ENCODE results near the gene TUBGCP4.
A peak's percentile ranks its signal among the peaks of the same experiment; 100 is the strongest.

The TUBGCP4 gene

GRCh38 chr15:43404130-43404529, 33.2 kb downstream of the TUBGCP4 start:
- DNase-seq (ENCODE audit: low read depth, low spot score) = no peak

DNA sequence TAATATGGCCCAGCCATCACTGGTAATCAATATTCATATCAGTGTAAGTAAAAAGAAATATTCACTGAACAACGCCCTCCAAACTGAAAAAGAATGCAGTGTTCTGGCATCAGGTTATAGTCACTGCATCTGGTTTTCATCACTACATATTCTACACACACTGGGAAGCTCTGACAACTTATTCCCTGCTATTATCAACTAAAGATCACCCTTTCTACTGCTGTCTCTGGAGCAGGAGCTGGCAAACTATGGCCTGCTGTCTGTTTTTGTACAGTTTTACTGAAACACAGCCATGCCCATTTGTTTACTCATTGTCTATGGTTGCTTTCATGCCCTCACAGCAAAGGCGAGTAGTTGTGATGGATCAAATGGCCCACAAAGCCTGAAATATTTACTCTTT, 35.3 kb downstream of the TUBGCP4 start:
- DNase-seq (ENCODE audit: low read depth, low spot score) = no peak

- no peak for DNase-seq (ENCODE audit: low read depth, low spot score)
Measured at GRCh38 chr15:43406808-43407207, 35.9 kb downstream of the TUBGCP4 start.

- no peak for DNase-seq (ENCODE audit: low read depth, low spot score)
Measured at GRCh38 chr15:43408789-43409188, 37.9 kb downstream of the TUBGCP4 start.

DNA sequence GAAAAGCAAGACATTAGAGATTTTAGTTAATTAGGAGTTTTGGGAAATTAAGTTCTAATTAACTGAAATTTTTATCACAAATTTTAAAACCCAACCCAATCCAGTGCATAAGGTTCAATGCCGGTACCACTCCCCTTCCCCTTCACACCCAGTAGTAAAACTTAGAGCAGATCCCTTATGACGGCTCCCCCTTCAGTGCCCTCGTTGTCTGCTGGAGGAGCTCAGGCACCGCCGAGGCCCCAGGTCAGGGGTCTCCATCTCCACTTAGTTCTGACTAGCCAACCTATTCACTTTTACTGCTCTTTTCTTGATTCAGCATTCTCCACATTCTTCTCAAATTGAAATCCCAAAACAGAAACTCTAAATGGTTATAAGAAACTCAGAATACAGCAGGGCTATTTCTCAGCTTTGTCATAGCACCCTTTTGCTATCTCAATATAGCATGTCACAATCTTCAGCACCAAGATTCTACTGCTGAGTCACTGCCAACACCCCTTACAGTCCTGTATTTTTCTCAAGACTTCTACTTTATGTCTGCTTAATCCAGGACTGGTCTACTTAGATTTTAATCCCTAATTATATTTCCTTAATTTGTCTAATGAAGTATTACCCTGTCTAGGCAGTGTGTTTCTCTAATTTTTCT, 39.8 kb downstream of the TUBGCP4 start:
- DNase-seq (ENCODE audit: low read depth, low spot score) = no peak

DNA sequence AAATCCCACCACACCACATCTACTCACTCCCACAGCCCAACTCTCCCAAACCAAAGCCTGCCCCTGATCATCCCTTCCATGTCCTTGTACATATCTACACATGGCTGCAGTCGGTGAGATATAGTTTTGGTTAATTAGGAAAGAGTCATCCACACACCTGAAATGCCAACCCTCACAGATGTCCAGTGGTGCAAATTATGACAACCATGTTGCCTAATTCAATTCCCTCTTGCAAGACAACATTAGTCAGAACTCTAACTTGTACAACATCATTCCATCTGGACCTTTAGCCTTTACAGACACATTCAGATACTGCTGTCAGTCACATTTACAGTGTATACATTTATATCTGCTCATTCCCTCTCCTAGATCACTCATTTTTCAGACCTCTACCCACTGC, 41.2 kb downstream of the TUBGCP4 start:
- no peak for DNase-seq (ENCODE audit: low read depth, low spot score)

GRCh38 chr15:43414196-43414595, 43.3 kb downstream of the TUBGCP4 start:
- no peak for DNase-seq (ENCODE audit: low read depth, low spot score)

- no peak for DNase-seq (ENCODE audit: low read depth, low spot score)
Measured at GRCh38 chr15:43420435-43420834, 49.5 kb downstream of the TUBGCP4 start.

GRCh38 chr15:43420876-43421275, 50.0 kb downstream of the TUBGCP4 start:
- DNase-seq (ENCODE audit: low read depth, low spot score) = no peak

DNA sequence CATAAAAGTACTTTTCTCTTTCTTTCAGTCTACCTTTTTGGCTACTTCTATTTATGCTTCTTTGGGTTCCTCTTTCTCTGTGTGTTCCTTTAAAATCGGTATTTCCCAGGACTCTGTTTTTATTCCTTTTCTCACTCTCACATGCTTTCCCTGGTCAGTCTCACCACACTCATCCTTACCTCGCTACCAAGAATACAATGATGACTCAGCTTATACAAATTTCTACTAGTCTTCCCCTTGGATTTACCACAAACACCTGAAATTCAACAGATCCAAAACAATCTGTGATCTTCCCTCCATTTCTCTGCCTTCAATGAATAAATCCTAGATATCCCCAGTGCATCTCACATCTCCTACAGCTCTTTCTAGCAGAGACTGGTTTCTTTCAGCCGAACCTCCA, 52.9 kb downstream of the TUBGCP4 start:
- no peak for DNase-seq (ENCODE audit: low read depth, low spot score)

DNA sequence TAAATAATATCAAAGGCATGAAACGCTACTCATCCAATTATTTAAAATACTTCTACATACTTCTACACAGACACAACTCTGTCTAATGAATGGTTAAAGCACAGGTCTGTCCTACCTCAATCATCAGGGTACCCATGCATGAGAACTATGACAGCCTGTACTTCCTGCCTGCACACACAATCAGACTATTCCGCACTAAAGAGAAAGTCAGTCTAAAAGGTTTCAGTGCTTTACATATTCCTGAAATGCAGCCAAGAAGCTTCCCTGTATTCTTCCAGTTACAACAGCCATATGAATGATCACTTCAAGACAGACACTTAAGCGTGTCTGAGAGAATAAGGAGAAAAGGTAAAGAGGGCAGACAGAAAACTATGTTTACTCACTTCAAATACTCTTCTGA, 58.8 kb downstream of the TUBGCP4 start:
- no peak for DNase-seq (ENCODE audit: low read depth, low spot score)

DNA sequence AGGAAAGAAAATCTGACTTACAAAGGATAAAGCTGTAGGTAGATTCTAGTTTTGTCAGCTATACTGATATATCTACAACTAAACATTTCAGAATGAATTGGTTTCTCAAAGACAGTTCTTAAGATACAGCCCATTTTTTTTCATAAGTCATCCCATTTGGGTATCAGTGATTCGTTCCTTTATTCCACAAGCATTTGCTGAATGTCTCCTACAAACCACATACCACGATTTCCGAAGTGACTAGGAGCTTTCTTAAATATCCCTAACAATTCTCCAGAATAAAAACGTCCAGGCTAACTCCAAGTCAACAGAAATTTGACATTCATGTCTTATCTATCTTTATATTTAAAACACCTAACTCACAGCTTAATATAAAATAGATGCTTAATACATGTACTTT, 62.3 kb downstream of the TUBGCP4 start:
- no peak for DNase-seq (ENCODE audit: low read depth, low spot score)

DNA sequence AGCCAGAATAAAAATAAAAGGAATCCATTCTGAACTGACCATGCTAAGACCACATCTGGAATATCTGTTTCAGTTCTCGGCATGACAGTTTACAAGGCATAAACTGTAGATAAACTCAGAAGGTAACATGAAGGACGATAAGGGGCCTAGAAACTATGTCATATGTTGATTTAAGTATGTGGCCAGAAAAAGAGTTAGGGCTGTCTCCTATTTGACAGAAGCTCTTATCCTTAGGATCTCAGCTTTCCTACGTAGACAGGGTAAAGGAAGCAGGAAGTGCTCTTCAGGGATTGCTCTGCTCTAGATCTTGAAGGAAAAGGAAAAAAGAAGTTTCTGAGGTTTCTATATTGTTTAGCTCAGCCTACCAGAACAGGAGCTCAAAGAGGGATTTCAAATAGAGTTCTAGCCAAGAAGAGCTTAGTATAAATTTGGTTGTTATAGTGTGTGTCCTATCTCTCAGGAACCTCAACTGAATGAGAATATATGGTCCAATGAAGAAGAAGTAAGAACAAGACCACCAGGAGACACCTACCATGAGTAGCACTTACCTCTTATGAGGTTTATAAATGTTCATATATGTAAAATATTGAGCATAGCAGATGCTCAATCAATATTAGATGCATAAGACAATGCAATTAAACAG, 62.9 kb downstream of the TUBGCP4 start:
- no peak for DNase-seq (ENCODE audit: low read depth, low spot score)

DNA sequence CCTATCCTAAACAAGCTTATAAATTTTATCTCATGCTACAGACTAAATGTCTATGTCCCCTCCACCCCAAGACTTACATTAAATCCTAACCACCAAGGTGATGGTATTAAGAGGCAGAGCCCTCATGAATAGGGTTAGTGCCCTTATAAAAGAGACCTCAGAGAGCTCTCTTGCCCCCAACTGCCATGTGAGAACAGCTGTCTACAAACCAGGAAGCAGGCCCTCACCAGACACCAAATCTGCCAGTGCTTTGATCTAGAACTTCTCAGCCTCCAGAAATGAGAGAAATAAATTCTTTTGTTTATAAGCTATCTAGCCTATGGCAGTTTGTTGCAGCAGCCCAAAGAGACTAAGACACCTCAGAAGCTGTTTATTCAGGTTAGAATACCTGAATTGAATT, 63.5 kb downstream of the TUBGCP4 start:
- no peak for DNase-seq (ENCODE audit: low read depth, low spot score)

DNA sequence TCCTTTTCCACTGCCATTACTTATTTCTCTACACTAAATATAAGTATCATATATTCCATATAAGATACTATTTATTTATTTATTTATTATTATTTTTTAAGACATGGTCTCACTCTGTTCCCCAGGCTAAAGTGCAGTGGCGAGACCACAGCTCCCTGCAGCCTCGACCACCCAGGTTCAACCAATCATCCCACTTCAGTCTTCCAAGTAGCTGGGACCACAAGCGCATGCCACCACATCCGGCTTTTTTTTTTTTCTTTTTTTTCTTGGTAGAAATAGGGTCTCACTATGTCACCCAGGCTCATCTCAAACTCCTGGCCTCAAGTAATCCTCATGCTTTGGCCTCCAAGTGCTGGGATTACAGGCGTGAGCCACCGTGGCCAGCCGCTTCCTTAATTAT, 65.5 kb downstream of the TUBGCP4 start:
- DNase-seq (ENCODE audit: low read depth, low spot score) = no peak

- DNase-seq (ENCODE audit: low read depth, low spot score) = no peak
Measured at GRCh38 chr15:43439268-43439667, 68.4 kb downstream of the TUBGCP4 start.

GRCh38 chr15:43440721-43441281, 69.9 kb downstream of the TUBGCP4 start:
- peak; percentile 87 for DNase-seq (ENCODE audit: low read depth, low spot score)

- no peak for DNase-seq (ENCODE audit: low read depth, low spot score)
Measured at GRCh38 chr15:43441316-43441715, 70.4 kb downstream of the TUBGCP4 start.

DNA sequence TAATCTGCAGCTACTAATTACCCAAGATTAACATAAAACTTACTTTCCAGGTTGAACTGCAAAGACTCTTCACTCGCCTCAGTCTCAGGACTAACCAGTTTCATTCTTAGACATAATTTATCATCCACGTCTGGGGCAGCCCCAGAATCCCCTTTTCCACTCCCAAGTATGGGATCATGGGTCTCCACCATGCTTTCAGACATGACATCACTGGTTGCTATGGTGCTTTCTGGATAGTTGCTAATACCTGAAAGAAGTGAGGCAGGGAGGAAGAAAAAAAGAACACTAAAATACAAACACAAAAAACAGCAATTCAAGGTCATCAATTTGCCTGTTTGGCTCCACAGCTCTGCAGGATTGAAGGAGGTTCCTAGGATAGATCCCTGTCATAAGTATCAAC, 75.4 kb downstream of the TUBGCP4 start:
- no peak for DNase-seq (ENCODE audit: low read depth, low spot score)

DNA sequence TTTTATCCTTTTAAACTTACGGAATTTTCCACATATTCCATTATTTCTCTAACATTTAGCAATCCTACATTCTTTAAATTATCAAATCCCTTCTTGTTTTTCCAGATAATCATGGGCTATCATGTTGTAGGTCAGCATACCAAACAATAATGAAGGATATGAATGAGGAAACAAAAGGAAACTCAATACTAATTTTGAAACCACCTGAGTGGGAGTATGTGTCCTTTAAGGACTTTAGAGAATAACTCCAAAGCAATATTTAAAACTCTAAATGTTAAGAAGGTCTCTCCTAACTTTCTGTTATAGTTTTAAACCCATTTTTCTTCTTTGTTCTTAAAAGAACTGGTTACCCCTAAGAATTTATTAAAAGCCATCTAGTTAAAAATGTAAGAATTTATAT, 79.1 kb downstream of the TUBGCP4 start:
- DNase-seq (ENCODE audit: low read depth, low spot score) = no peak
